ENCODE data around the gene SACS.

GRCh38 chr13:23449398-23450162 is 16.1 kb upstream of the SACS start:
- TF ChIP-seq RCOR1 (IDR thresholded peaks at IDR 0.05; ENCODE audit: insufficient replicate concordance, low read length) (no peak), POLR2A (IDR thresholded peaks at IDR 0.05; ENCODE audit: low read depth, low read length) (no peak), CTCF (conservative IDR thresholded peaks at IDR 0.05; ENCODE audit: low read depth, low read length) (no peak), BHLHE40 (IDR thresholded peaks at IDR 0.05; ENCODE audit: low read depth, low read length) (no peak), SMC3 (IDR thresholded peaks at IDR 0.05; ENCODE audit: low read depth, low read length) (no peak), RAD21 (IDR thresholded peaks at IDR 0.05; ENCODE audit: low read length) (no peak), RFX5 (IDR thresholded peaks at IDR 0.05; ENCODE audit: low read depth, low read length) (no peak), NFE2L2 (IDR thresholded peaks at IDR 0.05; ENCODE audit: low read depth, low read length) (no peak), MXI1 (IDR thresholded peaks at IDR 0.05; ENCODE audit: borderline replicate concordance, low read depth, low read length) (no peak), USF2 (IDR thresholded peaks at IDR 0.05; ENCODE audit: low read depth, low read length) (no peak), FOS (IDR thresholded peaks at IDR 0.05; ENCODE audit: low read depth, low read length) (no peak), ELK1 (IDR thresholded peaks at IDR 0.05; ENCODE audit: borderline replicate concordance, low read depth, low read length) (no peak)

Data from IMR-90 (cell line).